Measurements from ENCODE around the gene PHF12.

Gene PHF12

DNA sequence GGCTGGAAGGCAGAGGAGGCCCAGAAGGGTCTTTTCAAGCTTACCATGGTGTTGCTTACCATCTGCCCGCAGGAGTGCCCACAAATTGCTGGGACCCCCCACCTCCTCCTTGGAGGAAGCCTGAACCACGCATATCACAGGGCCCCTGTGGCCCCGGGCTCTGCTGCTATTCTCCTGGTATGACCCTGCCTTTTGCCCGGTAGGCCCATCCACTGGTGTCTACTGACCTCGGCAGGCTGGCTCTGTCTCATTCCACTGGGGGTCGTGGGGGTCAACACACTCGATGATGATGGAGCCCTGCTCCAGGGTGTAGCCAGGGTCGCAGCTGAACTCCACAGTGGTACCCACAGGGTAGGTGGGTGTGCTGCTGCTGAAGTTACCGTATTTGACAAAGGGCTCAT lies 8.2 kb upstream of the PHF12 start:
- TF ChIP-seq CTCF (IDR thresholded peaks at IDR 0.05; ENCODE audit: insufficient read depth, low read depth, low read length, missing control alignments): no peak
- H3K4me3 ChIP-seq (ENCODE audit: low read depth, low read length): no peak overlapping the region
- no peak for DNase-seq (ENCODE audit: low read depth)

GRCh38 chr17:28958820-28959455 lies 7.6 kb upstream of the PHF12 start:
- no peak overlapping the region for H3K4me3 ChIP-seq (ENCODE audit: low read depth, low read length)
- no peak for TF ChIP-seq CTCF (IDR thresholded peaks at IDR 0.05; ENCODE audit: insufficient read depth, low read depth, low read length, missing control alignments)
- no peak for DNase-seq (ENCODE audit: low read depth)

- DNase-seq (ENCODE audit: low read depth): no peak
- H3K4me3 ChIP-seq (ENCODE audit: low read depth, low read length): no peak overlapping the region
- no peak for TF ChIP-seq CTCF (IDR thresholded peaks at IDR 0.05; ENCODE audit: insufficient read depth, low read depth, low read length, missing control alignments)
Observed at GRCh38 chr17:28957992-28958355, 6.7 kb upstream of the PHF12 start.

DNA sequence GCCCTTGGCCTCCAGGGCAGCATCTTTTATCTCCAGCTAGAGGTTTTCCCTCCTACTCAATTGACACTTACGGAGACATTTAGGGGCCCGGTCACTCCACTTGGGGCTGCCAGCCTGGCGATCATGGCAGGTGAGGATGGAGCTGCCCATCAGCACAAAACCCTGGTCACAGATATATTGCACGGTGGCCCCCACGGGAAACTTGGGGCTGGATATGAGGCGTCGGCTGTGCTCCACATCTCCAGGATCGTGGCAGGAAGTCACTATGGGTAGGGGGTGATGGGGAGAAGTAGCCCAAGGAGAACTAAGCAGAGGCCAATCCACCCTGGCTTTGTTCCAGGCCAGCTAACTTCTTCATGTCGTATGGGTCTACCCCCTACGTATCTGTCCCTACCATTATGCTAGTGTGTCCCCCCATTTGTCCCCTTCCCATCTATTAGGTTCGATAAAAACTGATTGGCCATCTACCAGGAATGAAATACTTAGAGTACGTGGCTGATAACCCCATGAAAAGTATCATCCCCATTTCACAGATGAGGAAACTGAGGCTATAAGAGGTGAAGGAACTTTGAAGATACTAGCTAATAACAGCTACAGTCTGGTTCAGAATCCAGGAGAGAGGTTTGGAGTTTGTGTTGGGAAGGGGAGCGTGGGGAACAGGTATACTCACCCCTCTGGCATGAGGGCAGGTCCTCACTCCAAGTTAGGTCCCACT lies 6.1 kb upstream of the PHF12 start:
- no peak for DNase-seq (ENCODE audit: low read depth)
- no peak for TF ChIP-seq CTCF (IDR thresholded peaks at IDR 0.05; ENCODE audit: insufficient read depth, low read depth, low read length, missing control alignments)
- H3K4me3 ChIP-seq (ENCODE audit: low read depth, low read length): no peak overlapping the region

- DNase-seq (ENCODE audit: low read depth): no peak
- TF ChIP-seq CTCF (IDR thresholded peaks at IDR 0.05; ENCODE audit: insufficient read depth, low read depth, low read length, missing control alignments): no peak
- H3K4me3 ChIP-seq (ENCODE audit: low read depth, low read length): no peak overlapping the region
Observed at GRCh38 chr17:28956861-28957260, 5.5 kb upstream of the PHF12 start.

DNA sequence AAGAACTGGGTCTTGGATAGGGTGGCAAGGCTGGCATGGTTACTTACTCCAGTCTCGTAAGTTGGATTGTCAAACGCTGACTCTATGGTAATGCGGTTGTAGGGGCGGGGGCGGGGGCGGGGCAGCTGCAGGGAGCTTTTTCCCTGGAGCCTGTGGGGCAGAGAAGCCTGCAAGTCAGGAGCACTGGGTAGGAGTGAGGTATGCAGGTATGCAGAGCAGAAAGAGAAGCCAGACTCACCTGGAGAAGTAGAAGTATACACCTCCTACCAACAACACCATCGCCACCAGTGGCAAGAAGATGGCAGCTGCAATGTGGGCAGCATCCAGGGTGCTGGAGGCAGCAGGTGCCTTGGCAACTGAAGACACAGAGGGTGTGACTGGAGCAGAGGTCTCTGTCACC lies 4.8 kb upstream of the PHF12 start:
- no peak for DNase-seq (ENCODE audit: low read depth)
- TF ChIP-seq CTCF (IDR thresholded peaks at IDR 0.05; ENCODE audit: insufficient read depth, low read depth, low read length, missing control alignments): no peak
- no peak overlapping the region for H3K4me3 ChIP-seq (ENCODE audit: low read depth, low read length)

- H3K4me3 ChIP-seq (ENCODE audit: low read depth, low read length): no peak overlapping the region
- TF ChIP-seq CTCF (IDR thresholded peaks at IDR 0.05; ENCODE audit: insufficient read depth, low read depth, low read length, missing control alignments): no peak
- DNase-seq (ENCODE audit: low read depth): no peak
Observed at GRCh38 chr17:28955408-28955807, 4.1 kb upstream of the PHF12 start.

All from GM12865 (cell line).